Endothelial cell of umbilical vein (primary cell): ENCODE results near the gene CTF1.
A peak's percentile ranks its signal among the peaks of the same experiment; 100 is the strongest.

ENCODE experiments used
- CTCF ChIP-seq, 2 donors: IDR thresholded peaks; 1 replicate in 1 of 2; 2 replicates in 1 of 2; pipeline ENCODE4 v1.5.1; 2011; ENCODE audit warnings: low read length in 2 of 2, mild to moderate bottlenecking in 2 of 2, moderate library complexity in 2 of 2, control low read depth in 1 of 2, inconsistent platforms in 1 of 2, low read depth in 1 of 2; ENCODE audit not compliant: insufficient read depth in 1 of 2; ENCODE audit errors: extremely low read depth in 1 of 2
- JUN ChIP-seq: IDR thresholded peaks from 2 replicates; pipeline ENCODE4 v1.6.1; 2011; ENCODE audit warnings: borderline replicate concordance, low read depth; ENCODE audit not compliant: insufficient read length, insufficient read depth
- POLR2A ChIP-seq: IDR thresholded peaks from 2 replicates; pipeline ENCODE4 v1.6.1; 2012; ENCODE audit warnings: low read depth, mild to moderate bottlenecking, control low read depth, low read length

- no peak for TF ChIP-seq CTCF (IDR thresholded peaks at IDR 0.05; ENCODE audit: extremely low read depth in 1 of 2, insufficient read depth in 1 of 2, low read depth in 1 of 2, low read length in 2 of 2)
- no peak for TF ChIP-seq JUN
- peak; percentile 9 for TF ChIP-seq POLR2A
These were observed 26.6 kb downstream of the CTF1 start for GRCh38 chr16:30922960-30923535.
